ENCODE results near the gene TLCD1. TPM values are rescaled to one million over a fixed set of nuclear protein-coding genes. Genes with fewer than 3 reads are reported as not detected.

The TLCD1 gene
- total RNA-seq, 1 experiment from 2014 or later: 50.7 TPM

- Histone ChIP-seq H4K91ac (ENCODE audit: insufficient read length, low read depth, low read length) (no peak overlapping the region), H4K5ac (ENCODE audit: insufficient read length, low read depth, low read length) (peak overlapping the region; percentile 7), H3K23ac (ENCODE audit: insufficient read length, low read depth, low read length) (no peak overlapping the region), H3K56ac (ENCODE audit: insufficient read length, low read depth, low read length) (no peak overlapping the region), H3K27ac (ENCODE audit: insufficient read length, low read depth, low read length) (peak overlapping the region; percentile 68), H4K20me1 (ENCODE audit: control insufficient read depth, insufficient read depth, insufficient read length) (no peaks in the 10 kb centered on the region), H3K23me2 (ENCODE audit: insufficient read length, low read depth, low read length, poor library complexity, severe bottlenecking) (peaks cover 14% of the 10 kb centered on the region), H2BK20ac (ENCODE audit: low read depth, low read length, poor library complexity, severe bottlenecking) (no peak overlapping the region), H3K79me2 (ENCODE audit: insufficient read depth, low read length) (peaks cover 1% of the 10 kb centered on the region; the same call in 1 of the 2 replicates), H3K79me1 (ENCODE audit: insufficient read depth, low read depth, low read length, poor library complexity, severe bottlenecking) (peaks cover 4% of the 10 kb centered on the region), H3K4me2 (ENCODE audit: insufficient read depth, insufficient read length, low read length) (peak overlapping the region; percentile 66), H2BK5ac (ENCODE audit: insufficient read length, low read length) (no peak overlapping the region), H3K4me1 (ENCODE audit: insufficient read depth, low read length) (peaks cover 2% of the 10 kb centered on the region; the same call in 1 of the 2 replicates), H3K9me3 (ENCODE audit: control insufficient read depth, low read depth, low read length) (no peaks in the 10 kb centered on the region), H2BK120ac (ENCODE audit: low read depth, low read length, poor library complexity, severe bottlenecking) (no peak overlapping the region), H3K27me3 (ENCODE audit: insufficient read depth, low read length) (no peaks in the 10 kb centered on the region), H2AFZ (ENCODE audit: low read length) (no peak overlapping the region), H3T11ph (ENCODE audit: low read length) (no peak overlapping the region), H2BK15ac (ENCODE audit: low read depth, low read length) (no peak overlapping the region), H3K18ac (ENCODE audit: insufficient read length, low read depth, low read length) (peak overlapping the region; percentile 94), H4K8ac (replicated peaks; ENCODE audit: insufficient read length, low read depth, low read length) (no peak overlapping the region), H3K9ac (ENCODE audit: extremely low read depth, insufficient read length, low read length) (peak overlapping the region; percentile 79), H2AK5ac (ENCODE audit: insufficient read length, low read length) (no peak overlapping the region), H2BK12ac (ENCODE audit: insufficient read length, low read depth, low read length) (no peak overlapping the region), H3K4ac (ENCODE audit: low read depth, low read length) (no peak overlapping the region), H3K14ac (ENCODE audit: insufficient read depth, low read length) (peak overlapping the region; percentile 94)
- peak; percentile 99 for DNase-seq
- peaks cover 28 to 43% of the 10 kb centered on the region in 2 experiments for H3K4me1 Mint-ChIP-seq
- no peak for TF ChIP-seq CTCF (conservative IDR thresholded peaks at IDR 0.05)
- H3K36me3 Mint-ChIP-seq (ENCODE audit: insufficient read depth in 1 of 3, low read depth in 3 of 3): peaks cover 23 to 42% (median 29%) of the 10 kb centered on the region in 3 experiments; a peak in 6 of 7 replicates
- H3K27me3 Mint-ChIP-seq (ENCODE audit: low read depth): no peaks in the 10 kb centered on the region
- H3K9me3 Mint-ChIP-seq: no peaks in the 10 kb centered on the region
- peak overlapping the region; percentile 99 to 100 (median 99) for H3K27ac Mint-ChIP-seq
- WGBS (ENCODE audit: extremely low coverage, insufficient read length, low lambda C conversion rate): no CpG with 5 or more reads among the region's 74 CpGs
- H3K4me3 Mint-ChIP-seq: peak overlapping the region; percentile 89 to 96
Measured at GRCh38 chr17:28710861-28711722, 14.9 kb downstream of the TLCD1 start.

All from H9 (cell line).